ENCODE data around the gene HOXA5.

HOXA5 gene

DNA sequence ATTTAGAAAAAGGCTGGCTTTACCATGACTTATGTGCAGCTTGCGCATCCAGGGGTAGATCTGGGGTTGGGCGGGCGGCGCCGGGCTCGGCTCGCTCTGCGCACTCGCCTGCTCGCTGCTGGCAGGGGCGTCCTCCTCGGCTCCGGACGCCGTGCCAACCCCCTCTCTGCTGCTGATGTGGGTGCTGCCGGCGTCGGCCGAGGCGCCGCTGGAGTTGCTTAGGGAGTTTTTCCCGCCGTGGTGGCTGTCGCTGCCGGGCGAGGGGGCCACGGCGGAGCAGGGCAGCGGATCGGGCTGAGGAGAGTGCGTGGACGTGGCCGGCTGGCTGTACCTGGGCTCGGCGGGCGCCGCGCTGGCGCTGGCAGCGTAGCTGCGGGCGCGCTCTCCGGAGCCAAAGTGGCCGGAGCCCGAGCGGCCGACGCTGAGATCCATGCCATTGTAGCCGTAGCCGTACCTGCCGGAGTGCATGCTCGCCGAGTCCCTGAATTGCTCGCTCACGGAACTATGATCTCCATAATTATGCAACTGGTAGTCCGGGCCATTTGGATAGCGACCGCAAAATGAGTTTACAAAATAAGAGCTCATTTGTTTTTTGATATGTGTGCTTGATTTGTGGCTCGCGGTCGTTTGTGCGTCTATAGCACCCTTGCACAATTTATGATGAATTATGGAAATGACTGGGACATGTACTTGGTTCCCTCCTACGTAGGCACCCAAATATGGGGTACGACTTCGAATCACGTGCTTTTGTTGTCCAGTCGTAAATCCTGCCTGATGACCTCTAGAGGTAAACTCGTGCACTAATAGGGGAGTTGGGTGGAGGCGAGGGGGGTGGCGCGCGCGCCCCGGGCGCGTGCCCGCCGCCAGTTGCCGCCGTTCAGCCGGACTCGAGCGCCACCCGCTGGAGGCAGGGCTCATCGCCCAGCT lies at the start of gene HOXA5:
HOXA5 (minus strand) TSS at position 659 of the 927 bp plus-strand sequence; CDS start at position 585, 74 bp downstream.
- no peak for DNase-seq

DNA sequence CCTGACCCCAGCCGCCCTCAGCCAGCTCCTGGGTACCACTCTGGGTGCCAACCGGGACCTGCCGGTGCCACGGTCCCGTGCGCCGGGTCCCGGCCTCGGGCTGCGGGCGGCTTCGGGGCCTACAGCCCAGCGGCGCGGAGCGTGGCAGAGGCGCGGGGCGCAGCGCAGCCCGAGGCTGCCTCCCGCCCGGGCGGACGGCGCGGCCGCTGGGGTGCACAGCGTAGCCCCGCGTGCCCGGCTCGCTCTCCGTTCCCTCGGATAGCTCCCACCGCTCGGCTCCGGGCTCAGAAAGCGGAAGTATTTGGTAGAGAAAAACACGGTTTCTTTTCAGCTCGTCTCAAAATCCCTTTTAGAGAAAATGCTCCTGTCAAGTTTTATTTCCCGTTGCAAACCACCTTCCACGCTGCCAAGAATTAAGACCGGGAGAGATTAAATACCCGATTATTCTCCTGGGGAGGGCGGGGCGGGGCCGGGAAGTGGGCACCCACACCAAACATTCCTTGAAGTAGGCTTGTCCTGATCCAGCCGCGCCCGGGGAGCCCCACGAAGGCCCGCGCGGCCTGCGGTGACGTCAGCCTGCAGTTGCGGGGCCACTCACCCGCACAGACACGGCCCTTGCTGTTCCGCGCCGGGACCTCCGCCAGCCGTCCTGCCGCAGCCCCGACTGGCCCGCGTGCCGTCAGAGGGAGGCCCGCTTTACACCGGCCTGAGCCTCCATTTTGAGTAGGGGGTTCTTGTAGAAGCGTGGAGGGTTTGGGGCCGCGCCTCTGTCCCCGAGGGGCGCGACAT lies 49.3 kb upstream of the HOXA5 start:
- no peak for DNase-seq

DNA sequence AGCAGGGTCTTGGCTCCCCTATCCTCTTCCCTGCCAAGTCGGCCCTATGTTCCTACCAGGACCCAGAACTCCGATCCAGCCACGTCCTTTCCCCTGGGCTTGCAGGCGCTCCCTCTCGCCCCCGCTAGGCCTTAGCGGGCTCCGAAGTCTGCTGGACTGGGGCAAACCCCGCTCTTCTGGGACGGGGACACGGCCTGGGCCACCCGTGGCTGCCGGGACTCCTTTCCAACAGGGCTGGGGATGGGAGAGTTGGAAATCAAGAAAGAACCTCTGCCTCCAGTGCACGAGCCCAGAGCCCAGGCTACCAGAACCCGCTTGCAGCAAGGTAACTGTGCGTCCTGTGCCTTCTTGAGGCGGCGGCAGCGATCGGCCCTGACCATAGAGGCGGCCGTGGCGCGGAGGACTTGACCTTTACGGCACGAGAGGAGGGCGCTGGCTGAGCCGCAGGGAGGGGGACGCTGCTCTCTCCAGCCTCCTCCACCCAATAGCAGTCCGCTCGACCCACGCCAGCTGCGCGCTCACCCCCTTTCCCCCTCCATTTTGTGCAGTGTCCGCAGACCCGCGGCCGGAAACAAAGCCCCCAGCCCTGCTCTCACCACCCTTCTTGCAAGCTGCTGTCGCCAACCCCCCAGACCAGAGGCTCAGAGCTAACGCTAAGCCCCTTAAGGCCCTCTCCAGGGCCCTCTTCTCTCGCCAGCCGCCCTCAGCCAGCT lies 48.5 kb upstream of the HOXA5 start:
- DNase-seq, result no peak

DNA sequence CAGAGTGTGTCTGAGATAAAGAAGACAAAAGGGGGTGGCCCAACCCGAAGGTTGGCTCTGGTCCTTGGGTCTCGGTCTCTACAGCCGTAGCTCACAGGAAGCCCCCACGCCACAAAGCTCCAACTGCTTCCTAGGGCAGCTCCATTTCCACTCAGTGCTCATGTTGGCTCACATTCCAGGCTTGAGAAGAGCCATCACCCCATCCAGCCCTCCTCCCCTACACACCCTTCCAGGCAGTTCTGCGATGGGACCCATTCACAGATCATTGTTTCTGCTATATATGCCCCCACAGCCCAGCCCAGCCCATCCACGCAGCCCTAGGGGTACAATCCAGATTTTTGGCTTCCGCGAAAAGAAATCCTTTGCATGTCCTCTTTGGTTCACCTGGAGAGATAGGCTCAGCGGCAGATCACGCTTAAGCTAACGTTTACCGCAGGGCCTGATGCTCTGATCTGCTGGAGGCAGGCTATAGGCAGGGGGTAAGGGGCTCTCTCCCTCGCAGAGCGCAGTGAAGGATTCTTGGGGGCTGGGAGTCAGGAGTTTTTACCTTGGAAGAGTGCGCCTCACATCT lies 47.8 kb upstream of the HOXA5 start:
- no peak for DNase-seq

DNA sequence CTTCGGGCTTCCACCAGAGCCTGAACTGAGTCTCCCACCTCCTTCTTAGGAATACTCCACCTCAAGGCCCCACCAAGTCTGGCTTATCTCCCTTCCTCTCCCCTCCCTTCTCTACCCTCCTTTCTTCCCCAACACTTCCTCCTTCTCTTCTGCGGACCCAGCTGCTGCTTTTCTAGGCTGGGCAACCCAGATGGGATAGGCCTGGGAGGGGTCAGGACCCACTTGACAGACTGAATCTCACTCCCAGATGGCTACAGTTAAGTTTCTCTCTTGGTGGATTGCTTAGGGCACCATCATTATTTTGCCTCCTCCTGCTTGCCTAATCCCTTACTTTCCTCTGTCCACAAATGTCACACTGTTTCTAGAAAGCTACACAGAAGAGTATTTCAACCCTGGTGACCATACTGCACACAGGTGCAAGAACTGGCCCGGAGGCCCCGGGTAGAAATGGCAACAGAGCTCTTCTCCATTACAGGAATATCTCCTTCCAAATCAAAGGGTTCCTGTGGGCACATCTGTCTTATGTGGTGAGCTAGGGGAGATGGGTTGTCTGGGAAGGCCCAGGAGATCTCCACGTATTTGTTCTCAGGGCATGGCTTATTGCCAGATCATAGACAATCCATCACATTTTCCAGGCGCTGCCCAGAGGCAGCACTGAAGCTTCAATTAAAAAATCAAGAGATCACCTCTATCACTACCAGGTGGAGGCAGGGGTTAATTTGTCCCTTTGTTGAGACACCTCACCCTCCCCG lies 46.7 kb upstream of the HOXA5 start:
- DNase-seq, result no peak

DNA sequence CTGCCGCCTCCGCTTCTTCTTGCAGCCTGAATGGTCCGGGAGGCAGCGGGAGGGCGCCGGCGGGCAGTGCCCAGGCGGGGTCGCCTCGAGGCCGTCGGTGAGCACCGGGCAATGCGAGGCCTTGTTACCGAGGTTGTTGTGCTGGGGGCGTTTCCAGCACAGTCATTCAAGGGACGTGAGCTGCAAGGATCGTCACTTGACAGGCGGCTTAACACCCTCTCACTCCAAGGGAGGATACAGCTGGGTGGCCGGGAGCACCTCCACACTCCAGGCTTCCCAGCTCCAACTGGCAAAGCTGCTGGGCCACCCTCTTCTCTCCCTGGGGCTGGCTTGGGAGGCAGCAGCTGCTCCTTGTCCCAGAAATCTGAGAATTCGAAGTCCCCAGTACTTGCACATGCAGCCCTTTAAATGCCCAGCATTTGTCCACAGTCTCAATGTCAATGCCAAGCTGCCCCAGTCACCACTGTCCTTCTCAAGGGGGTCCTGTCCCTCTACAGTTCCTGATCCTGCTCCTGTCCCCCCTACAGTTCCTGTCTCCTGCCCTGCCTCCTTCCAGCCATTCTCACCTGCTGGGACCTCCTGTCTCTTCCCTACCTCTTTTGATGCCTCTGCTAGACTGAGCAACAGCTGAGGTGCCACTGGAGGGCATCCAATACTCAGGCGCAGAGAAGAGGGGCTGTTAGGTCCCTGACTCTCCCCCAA lies 46.0 kb upstream of the HOXA5 start:
- DNase-seq, result no peak

DNA sequence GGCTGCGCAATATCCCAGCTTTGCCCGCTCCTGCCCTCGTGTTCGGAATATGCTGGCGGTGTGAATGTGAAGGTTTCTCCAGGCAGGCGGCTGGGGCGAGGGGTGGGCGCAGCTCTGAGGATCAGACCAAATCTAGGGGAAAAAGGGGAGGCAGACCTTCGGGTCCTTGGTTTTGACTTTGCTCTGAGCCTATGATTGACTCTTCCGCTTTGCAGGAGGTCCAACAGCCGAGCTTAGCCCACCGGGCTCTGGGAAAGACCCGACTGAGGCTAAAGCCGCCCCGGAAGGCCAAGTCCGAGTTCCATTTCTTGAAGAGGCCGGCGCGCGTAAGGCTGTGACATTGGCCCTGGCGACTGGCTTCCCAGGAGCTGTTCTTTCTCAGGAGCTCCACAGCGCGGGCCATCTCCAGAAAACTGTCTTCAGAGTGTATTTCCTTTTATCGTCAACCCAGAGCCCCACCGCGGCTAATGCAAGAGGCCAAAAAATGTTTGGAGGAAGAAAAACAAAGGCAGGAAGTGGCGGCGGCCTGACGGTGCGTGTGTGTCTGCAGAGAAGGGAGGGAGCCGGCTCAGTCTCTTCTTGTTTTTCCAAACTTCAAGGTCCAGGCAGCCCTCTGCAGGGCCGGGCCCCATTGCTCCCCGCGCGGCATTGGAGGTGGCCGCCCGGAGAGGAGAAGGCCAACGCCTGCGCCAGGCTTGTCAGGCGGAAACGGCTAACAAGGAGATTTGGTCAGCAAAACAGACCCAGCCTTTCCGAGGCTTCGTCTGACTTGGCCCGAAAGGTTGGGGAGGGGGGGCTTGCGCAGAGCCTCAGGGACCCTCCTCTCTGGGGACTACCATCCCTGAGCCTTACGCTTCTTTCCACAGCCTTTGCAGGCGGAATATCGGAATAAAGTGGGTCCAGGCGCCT lies 45.2 kb upstream of the HOXA5 start:
- DNase-seq, result peak in 1 of 2 experiments; percentile 42

DNA sequence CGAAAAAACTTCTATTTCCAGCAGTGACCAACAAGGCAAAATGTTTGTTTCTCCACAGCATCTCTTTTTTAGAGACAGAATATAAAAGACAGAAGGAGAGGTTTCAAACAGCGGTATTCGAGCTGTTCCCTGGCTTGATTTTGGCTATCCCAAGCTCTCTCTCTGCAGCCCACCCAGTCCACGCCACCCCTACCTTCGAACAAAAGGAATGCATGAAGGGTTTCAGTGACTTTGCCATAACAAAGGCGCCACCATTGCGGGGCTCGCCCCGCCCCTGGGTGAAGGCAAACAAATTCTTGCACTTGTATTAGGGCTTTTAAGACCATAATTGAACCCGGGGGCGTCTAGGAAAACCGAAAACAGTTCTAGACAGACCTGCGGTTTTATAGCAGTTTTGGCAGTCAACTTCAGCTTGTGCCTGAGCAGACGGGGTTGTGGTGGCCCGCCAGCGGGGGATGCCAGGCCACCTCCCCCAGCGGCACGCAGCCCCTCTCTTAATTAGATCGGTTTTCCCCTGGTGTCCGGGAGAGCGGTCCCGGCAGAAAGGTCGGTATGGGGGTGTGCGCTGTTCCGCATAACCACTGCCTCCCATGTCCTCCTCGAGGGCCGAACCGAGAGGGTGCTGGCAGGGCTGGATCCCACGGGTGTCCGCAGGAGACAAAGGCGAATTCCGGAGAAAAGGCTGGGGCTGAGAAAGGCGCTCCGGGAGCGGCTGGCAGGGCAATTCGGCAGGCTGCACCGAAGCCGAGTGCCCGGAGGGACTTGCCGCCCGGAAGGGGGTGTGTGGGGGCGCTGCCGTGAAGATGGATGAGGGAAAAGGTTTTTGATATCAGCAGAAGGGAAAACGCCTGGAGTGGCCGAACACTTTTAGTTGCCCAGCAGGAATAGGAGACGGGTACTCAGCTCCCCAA lies 44.2 kb upstream of the HOXA5 start:
- no peak for DNase-seq

DNA sequence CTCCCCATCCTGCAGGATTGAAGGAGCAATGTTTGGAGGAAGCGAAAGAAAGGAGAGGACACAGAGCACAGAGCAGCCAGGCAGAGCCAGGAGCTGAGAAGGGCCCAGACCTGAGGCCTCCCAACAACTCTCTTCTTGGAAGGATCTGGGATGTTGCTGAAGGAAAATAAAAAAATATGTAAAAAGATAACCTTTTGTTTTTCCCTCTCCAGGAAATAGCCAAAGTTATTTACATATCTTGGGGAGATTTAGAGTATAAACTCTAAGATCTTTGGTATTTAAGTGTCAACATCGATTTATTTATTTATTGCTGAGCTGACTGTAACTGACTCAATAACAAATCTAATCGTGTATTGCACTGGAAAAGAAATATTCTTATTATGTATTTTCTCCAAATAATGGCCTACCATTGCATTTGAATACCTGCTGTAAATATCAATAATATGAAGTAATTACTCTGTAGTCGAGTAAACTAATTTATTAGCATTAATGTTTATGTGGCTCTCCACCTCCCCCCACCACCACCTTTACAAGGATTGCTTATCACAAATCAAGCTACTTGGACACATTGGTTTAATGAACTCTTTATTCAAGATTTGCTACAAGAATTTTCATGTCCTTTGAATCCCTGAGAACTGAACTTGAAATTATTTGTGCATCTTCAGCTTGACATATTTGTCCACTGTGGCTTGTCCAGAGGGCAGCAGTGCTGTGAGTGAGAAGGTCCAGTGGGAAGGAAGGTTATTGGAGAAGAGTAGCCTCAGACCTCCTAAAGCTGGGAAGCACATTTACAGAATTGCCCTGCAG lies 43.4 kb upstream of the HOXA5 start:
- DNase-seq, result no peak

DNA sequence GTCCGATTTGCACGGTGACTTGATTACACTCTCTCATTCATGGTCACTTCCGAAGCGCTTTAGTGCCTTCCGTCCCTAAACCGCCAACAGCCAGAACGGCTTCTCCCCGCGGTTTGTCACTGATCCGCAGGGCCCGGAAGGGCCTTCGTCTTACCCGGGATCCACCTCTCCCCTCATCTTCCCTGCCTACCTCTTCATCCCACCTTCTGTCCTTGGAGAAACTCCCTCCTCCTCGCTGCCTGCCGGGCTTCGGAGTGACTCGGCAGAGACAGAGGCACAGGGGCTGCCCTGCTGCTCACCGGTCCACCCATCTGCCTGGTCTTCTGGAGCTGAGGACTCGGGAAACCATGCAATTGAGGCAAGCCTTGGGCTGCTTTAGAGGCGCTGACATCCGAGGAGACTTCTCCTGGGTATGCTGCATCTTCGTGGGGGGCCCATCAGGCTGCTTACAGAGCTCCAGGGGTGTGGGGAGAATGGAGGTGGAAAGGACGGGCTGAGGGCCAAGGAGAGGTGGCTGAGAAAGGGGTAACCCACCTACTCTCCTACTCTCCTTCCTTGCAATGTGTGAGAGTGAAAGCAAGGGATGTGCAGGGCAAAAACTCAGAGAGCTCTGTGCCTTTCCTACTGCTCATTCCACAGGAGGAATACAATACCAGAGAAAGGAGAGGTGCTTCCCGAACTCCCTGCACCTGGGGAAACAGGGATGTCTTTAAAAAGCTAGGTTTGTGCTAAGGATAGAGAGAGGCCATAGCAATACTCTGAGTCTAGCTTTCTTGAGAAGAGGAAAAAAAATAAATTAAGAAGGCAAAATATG lies 42.6 kb upstream of the HOXA5 start:
- DNase-seq, result peak in 1 of 2 experiments; percentile 12

DNA sequence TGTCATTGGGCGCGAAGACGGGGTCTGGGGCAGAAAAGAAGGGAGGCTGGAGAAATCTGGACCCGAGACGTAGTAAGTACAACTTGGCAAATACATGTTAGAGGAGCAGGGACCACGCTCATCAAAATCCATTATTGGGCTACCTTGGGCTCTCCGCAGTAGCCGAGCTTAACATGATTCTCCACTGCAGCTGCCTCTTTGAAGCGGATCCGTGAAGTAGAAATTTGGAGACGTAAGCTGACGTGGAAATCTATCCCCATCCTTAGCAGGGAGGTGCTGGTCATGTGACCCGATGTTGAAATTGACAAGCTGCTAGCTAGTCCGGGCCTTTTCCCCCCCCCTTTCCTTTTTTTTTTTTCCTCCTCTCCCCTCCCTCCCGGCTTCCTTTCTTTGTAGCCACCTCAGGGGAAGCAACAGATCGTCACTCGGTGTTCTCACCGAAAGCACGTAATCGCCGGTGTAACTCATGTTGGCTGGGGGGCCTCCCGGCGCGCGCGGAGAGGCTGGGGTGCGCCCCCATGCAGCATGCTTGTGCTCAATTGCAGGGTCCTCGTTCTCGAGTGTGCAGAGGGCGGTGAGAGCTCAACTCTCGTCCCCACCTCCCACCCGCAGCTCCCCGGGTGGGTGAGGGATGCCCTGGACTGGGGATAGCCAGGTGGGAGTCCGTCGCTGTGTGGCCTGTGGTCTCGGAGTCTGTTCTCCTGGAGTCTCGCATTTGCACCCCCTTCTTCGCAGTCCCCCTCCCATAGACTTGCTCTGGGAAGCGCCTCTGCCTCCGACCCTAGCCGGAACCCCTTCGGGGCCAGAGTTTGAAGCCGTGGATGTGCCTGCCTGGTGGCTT lies 41.8 kb upstream of the HOXA5 start, which contains the start of gene HOXA11:
HOXA11 (minus strand) TSS at position 220 of the 841 bp plus-strand sequence; CDS start at position 132, 88 bp downstream.
- DNase-seq, result peak in 1 of 2 experiments; percentile 10

DNA sequence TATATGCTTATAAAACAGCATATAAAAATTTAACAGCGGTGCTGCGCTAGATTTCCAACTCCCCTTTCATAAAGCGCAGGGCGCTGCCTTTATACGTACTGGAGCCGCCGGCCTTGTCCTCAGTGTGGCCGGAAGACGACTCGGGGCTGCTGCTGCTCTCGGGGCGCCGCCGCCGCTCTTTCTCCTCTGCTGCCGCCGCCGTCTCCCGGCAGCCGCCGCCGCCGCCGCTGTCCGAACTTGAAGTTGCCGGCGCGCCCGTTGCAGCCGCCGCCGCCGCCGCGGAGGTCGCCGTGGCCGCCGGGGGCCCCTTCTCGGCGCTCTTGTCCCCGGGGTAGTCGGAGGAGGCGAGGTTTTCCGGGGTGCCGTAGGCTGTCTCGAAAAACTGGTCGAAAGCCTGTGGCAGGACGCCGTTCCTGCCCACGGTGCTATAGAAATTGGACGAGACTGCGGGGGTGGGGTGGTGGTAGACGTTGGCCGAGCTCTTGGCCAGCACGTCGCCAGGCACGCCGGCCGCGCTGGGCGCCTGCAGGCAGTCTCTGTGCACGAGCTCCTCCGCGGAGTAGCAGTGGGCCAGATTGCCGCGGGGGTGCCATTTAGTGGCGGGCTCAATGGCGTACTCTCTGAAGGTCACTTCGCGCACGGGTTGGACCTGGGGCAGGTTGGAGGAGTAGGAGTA lies 41.0 kb upstream of the HOXA5 start:
- peak in 1 of 2 experiments; percentile 37 for DNase-seq

DNA sequence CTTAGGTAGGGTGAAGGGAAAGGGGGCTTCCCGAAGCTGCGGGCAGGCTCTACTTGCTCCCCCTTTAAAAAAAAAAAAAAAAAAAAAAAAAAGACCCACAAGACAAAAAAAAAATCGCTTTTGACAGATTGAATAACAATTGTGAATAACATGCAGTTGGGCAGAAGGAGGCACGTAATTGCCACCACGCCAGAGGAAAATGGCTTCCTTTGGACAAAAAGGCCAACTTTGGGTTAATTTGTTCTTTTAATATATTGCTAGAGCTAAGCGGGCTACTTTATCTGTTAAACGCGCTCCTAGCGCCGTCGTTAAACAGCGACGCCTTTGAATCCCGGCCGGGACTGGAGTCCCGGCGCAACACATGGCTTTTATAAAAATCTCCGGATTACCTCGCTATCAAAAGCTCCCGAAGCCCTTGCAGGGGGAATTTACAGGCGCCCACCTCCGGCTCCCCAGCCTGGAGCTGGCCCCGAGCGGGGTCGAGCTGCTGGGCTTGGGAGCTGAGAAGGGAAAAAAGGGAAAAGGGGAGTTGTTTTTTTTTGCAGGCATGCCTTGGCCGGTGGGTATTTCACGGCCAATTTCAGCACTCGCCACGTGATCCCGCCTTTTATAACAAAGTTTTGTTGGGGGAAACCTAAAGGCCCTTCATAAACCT lies 40.3 kb upstream of the HOXA5 start:
- peak in 1 of 2 experiments; percentile 4 for DNase-seq

DNA sequence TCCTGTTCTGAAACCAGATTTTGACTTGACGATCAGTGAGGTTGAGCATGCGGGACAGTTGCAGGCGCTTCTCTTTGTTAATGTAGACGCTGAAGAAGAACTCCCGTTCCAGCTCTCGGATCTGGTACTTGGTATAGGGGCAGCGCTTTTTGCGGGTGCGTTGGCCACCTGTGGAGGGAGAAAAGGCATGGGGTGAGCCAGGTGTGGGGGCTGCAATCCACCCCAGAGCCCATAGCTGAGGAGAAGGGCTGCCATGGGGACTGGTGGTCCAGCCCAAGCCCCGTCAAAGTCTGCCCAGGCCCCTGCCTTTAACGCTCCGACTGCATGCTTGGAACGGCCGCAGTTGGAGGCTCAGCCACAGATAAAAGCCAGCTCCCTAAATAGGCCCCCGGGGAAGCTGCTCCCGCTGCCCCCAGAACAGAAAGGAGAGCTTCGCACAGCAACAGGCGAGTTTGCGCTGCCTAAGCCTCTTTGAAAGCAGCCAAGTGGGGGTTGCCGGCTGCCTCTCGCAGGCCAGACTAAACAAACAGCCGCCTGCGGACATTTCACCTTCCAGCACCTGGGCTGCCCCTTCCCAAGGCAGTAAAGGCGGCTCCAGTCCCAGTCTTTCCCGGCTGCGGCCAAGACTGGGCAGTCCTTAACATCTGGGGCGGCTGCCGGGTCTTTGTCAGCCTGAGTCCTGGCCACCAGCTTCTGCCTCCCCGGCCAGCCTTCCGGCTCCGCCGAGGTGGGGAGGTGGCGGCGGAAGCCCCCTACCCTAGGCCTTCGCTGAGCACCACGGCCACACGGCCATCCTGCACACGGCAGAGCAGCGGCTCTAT lies 39.6 kb upstream of the HOXA5 start:
- peak in 1 of 2 experiments; percentile 3 for DNase-seq
